Activated CD4-positive, CD25-positive, alpha-beta regulatory T cell (primary cell): Measurements from ENCODE around the gene PAFAH2.
A peak's percentile ranks its signal among the peaks of the same experiment; 100 is the strongest.

ENCODE experiments used
- DNase-seq, 4 experiments: peaks; one replicate each; lab custom pipeline; 2025; lab: John Stamatoyannopoulos, UW

The PAFAH2 gene

DNA sequence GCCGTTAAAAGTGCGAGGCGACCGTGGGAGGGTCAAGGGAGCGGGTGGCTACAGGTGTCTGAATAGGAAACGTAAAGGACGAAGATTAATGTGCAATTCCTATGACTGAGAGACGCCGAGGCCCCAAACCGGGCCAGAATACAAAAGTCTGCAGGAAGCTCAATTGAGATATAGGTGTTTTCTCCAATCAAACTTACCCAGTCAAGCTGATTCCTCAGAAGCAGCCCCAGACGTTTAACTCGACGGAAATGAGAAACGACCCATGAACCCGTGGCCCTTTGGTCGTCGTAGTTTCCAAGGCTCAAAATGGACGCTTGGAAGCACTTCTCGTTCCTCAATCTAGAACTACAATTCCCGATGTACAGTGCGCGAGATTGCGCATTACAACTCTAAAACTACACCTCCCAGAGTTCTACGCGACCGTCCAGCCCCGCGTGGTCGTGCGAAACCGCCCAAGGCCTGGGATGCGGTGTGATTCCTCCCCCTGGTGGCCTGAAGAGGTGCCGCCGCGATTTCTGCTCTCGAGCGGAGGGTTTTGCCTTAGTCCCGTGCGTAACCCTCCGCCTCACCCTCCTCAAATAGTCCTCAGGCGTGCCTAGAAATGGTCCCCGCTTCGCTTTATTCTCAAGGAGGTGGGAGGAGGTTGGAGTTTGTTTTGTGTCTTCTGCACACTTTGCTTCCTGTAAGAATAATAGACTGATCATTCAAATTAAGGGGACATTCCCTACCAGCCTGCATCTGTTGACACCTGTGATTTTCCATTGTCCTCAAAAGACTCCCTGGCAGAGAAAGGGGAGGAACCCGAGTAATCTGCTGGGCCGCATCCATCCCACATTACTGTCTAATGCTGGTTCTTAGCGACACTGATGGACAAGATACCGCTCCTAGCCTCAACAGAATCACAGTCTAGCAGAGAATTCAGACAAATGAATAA is at the start of gene PAFAH2:
TSS of gene PAFAH2 (minus strand) at position 236 of the 934 bp plus-strand sequence. CDS start 7,247 bp downstream, outside the sequence.
- DNase-seq: peak; percentile 90 to 96 (median 91)

DNA sequence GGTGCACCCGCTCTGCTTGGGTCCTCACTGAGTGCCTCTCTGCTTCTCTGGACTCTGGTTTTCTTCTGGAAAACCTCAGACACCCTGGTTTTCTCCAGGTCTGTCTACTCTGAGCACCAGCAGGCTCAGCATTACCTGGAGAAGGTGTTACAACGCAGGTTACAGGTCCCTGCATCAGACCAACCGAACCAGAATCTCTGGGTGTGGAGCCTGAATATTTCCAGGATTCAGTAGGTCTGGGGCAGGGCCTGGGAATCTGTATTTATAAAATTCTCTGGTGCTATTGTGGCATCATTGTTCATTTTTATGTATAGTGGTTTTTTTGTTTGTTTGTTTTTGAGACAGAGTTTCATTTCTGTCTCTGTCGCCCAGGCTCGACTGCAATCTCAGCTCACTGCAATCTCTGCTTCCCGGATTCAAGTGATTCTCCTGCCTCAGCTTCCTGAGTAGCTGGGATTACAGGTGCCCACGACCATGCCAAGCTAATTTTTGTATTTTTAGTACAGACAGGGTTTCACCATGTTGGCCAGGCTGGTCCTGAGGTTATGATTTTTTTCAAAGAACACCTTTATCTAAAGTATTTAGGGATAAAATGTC is 49.5 kb upstream of the PAFAH2 start:
- DNase-seq: no peak

DNA sequence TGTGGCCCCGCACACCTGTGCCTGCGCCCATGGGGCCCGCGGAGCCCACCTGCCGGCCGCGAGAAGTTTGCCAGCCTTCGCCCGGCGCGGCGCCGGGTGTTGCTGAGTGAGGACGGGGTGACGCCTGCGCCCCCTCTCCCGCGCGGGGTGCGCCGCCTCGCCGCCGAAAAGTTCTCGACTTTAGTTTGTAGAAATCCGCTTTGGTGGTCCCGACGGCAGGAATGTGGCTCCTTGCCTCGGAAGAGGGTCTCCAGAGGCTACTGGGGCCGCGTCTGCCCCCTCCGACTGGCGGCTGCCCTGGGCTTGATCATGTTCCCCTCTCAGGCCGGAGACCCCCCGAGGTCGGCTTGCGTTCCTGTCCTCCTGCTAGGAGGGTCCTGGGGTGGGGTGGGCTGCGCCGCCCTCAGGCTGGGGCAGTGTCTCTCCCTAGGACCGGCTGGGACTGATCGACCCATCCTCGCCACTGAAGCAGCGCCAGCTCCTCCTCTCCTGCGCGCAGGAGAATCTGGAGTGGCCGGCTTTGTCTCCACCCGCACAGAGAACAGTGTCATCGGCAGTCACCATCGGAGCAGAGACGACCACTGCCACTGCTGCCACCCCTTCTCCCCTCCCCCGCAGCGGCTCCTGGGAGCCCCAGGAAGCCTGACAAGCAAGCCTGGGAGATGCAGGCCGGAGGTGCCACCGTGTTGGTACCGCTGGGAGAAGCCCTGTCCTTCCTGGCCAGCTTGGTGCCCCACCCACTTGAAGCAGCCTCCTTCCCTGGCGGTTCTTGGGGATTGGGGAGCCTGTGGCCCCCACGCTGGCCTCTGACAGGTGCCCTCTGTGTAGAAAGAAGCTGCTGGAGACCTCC is 48.6 kb upstream of the PAFAH2 start:
- no peak for DNase-seq

DNA sequence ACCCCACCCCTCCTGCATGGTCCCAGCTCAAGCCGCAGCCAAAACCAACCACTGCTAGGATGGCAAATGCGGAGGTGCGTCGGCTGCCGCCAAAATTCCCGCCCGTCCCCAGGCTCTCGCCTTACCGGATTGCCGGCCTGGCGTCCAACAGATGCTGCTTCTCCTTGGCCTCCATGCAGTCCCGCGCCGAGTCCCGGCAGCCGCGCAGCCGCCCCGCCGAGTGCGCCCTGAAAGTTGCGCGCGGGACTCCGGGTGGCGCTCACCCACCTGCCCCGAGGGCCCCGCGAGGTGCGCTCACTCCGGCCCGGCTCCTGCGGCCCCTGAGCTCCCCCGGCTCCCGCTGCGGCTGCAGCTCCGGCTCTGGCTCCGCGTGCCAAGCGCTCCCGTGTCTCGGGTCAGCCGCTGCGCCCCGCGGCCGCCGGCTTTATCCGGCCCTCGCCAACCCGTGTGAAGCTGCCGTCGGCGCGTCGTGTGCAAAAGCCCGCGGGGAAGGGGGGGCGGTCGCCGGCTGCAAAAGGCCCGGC is 47.9 kb upstream of the PAFAH2 start, which contains the start of gene SLC30A2:
TSS of gene SLC30A2 (minus strand) at position 397 of the 524 bp plus-strand sequence. CDS start at position 175, 222 bp downstream.
- DNase-seq: no peak

DNA sequence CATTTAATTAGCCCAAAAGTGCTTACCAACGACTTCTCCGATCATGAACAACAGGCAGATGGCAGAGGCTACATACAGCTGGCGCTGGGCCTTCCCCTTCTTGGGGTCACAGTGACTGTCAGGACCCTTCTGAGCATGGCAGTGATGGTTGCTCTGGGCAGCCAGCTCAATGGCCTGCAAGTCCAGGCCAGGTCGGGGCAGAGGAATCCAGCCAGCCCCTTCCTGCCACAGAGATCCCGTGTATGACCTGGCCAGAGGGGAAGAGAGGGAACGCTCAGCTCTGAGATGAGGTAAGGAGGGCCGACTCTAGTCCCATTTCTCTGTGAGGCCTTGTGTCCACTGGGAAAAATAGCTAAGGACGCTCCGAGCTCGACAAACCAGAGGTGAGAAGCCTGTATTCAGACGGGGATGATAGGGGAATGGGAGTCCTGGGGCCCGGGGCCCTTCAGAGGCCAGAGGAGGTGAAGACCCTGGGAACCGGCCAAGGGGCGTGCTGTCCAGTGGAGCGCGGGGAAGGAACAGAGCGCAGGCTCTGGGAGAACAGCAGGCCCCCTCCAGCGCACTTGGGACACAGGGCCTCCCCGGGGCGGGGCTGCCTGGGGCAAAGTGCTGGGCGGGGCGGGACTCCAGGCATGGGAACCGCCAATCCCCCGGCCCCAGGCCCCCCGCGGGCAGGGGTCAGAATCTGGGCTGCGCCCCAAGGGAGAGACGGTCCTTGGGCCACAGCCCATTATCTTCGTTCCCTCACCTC is 47.3 kb upstream of the PAFAH2 start:
- no peak for DNase-seq

DNA sequence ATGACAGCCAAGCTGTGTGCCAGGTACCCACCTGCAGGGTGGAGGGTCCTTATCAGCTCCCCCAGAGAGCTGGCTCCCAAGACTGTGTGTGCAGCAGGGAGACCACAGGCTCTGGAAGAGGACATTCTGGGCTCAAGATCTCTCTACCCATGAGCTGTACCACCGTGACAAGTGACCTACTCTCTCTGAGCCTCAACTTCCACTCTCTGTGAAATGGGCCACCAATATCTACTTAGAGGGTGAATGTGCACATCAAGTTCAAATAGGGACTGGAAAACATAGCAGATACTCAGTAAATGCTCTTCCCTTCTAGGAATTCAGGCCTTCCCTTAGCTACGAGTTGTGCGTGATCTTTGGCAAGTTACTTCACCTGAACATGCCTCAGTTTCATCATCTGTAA is 46.6 kb upstream of the PAFAH2 start:
- no peak for DNase-seq

DNA sequence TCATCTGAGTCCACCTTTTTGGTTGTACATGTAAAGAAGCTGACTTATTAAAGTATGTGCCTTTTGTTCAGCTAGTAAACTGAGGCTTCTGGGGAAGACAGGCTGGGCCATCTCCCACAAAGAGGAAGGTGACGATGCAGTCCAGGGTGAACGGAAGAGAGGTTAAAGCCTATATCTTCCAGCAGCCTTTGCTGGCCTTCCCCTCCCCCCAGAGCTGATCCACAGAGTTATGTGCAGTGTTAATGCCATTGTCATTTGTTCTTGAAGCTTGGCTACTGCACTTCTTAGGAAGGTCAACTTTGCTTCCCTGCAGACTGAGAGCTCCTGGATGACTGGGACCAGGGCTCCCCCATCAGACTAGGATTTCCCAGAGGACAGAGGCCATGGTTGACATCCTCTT is 45.9 kb upstream of the PAFAH2 start:
- no peak for DNase-seq

DNA sequence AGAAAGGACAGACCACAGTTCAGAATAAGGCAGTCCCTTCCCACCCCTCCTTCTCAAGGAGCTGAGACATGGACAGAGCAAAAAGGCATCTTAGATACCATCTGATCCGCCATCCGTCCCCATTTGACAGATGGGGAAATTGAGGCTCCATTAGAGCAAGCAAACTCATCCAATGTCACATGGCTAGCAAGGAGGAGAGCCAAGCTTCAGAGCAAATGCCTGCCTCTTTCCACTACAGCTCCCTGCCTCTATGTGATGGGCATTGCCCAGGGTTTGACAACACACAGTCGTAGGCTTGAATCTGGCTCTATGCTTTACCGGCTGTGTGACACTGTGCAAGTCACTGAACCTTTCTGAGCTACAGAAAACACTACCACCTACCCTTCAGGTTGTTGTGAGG is 44.1 kb upstream of the PAFAH2 start:
- no peak for DNase-seq

DNA sequence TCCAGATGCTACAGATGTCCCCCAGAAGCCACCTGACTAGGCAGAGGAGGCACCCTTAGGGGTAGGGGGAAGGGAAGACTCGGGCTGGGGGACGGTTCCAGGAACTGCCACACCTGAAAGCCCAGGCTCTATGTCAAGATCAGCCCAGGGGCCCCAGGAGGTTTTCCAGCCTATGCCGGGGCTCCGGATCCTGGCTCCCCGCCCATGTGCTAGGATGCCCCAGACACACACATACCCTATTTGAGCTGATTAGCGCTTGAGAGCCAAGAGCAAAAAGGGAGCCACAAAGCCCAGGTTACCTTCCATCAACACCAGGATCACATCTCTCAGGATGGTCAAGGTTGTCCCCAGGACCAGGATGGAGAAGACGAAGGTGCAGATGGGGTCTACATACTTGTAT is 43.5 kb upstream of the PAFAH2 start:
- DNase-seq: no peak

DNA sequence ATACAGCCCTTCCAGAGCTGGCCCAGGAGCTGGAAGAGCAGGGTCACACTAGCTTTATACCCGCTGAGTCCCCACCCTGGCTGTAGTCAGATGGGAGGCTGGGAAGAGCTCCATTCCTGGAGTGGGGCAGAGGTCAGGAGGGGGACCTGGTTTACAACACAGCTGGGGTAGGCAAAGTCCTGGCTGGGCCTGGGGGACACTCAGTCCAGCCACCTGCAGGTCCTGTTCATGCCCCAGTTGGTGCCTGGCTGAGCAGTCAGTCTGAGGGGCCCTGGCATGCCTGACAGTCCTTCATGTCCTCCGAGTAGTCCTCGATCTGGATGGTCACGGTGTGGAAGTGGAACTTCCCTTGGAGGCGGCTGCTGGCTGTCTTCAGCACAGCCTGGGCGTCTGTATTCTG is 41.0 kb upstream of the PAFAH2 start:
- no peak for DNase-seq

DNA sequence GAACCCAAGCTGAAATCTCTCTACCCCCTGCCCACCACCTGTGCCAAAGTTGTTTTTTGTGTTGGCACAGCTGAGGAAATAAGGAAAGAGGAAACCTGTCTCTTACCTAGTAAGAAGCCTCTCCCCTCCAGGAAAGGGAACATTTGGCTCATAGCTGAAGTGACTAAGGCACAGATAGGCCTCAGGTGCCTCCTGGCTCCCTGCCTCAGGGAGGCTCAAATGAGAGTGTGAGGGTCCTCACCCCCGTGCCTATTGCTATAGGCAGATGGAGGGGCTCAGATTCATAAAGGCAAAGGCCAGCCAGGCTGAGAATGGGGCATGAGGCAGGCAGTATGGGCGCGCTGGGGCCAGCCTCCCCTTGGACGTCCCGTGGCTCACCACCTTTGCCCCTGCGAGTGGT is 40.6 kb upstream of the PAFAH2 start:
- DNase-seq: no peak

DNA sequence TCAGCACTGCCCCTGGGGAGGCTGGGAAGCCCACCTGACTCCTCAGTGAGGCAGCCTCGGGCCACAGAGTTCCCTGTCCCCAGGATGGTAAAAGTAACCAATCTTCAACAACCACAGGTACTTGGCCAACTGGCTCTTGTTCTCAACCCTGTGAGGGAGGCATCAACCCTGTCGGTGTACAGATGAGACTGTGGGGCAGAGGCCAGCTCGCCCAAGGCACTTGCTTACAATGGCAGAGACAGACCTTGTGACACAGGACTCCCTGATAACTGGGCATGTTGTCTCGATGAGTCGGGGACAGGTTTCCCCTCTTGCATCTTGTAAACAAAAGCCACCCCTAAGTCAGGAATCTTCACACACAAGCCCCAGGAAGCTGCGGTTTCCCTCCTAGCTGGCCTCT is 40.0 kb upstream of the PAFAH2 start:
- DNase-seq: no peak

DNA sequence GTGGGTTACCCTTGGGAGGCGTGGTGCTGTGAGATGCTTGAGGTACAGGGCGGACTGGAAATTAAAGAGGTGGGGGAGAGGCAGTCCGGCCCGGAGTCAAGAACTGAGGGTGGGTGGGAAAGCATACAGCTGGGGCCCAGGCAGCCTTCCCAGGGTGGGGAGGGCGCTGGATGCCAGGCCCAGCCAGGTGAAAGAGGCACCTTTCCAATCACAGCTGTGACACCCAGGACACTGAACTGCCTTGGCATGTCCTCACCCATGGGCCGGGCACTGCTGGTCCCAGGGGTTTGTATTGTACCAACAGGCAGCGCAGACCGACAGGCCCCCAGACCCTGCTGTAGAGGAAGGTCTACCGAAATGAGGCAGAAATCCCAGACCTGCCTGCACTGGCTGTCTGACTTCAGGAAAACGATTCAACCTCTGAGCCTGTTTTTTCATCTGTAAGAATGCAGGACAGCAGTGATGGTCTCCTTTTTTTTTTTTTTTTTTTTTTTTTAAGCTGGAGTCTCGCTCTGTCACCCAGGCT is 39.0 kb upstream of the PAFAH2 start:
- no peak for DNase-seq

DNA sequence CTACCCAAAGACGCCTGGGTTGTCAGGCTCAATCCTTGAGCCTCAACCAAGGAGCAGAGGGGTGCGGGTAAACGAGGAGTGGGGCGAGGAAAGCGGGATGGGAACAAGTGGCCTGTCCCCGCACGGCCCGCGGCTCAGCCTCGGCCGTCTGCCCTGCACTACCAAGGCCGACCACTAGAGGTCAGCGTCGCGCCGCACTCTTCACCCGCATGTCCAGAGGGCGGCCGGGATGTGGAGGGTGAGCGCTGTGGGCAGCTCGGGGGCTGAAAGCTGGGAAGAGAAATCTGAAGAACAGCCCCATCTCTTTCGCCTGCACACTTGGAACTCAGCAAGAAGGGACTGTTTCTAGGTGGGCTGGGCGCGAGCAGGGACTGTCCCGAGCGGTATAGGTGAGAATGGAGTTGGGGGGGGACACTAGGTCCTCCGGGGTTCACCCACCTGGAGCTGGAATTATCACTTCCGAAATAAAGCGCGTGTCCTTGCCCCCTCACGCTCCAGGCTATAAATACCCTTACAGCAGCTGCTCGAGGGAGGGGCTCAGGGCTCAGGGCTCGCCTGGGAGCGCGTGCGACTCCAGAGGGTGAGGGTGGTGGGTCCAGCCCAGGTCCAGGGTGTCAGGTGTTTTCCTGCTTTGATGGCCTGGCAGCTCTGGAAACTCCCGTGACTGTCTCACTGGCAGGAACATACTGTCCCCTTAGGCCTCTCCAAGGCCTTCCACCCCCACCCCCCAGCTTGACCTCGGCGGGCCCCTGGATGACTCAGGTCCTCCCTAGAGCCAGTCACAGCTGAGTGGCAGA is 38.3 kb upstream of the PAFAH2 start:
- peak; percentile 48 to 78 (median 62) for DNase-seq

DNA sequence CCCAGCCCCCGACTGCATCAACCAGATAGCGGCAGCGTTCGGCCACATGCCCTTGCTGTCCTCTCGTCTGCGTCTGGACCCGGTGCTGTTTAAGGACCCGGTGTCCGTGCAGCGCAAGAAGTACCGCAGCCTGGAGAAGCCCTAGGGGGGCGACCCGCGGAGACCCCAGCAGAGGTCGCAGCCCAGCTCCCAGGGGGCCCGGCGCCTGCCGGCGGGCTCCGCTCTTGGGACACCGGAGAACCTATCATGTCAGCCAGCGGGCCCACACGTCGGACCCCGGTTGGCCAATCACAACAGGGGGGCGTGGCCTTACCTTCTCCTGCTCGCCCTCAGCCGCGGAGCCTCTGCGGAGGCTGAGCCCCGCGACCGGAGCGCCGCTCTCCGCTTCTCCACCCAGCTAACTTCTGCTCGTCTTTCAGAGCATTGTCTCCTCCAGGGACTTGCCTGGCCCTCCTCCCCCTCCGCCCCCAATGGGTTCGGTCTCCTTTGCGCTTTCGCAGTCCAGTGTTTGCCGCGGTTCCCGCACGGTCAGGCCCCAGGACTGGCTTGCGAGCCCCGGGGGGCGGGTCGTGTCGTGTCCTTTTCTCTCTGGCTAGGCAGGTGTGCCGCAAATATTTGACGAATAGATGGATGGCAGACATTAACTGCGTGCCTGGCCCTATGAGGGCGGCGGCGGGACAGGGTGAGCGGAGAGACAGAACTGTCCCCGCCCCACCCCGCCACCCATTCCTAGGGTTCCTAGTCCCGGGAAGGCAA is 37.5 kb upstream of the PAFAH2 start:
- DNase-seq: peak; percentile 72 to 86 (median 81)

DNA sequence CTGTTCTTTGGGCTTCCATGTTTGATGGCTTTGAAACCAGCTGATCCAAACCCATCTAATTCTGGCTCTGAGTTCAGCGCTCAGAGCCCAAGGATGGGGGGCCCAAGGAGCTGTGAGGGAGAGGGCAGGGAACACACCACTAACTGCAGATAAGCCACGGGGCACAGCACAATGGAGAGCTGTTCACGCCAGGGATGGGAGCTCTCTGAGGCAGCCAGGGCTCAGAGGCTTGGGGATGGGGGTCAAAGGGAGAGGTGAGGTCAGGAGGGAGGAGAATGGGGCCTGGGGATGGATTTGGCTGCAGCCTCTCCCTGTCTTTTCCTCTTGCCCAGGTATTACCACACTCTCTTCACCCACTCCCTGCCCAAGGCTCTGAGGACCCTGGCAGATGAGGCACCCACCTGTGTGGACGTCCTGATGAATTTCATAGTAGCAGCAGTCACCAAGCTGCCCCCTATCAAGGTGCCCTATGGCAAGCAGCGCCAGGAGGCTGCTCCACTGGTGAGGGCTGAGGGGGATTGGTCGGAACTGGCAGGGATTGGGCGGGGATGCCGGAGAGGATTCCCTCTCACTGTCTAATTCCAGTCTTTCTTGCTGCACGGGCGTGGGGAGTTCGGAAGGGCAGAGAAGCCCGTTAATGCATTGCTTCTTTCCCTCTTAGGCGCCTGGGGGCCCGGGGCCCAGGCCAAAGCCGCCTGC is 36.8 kb upstream of the PAFAH2 start:
- no peak for DNase-seq

DNA sequence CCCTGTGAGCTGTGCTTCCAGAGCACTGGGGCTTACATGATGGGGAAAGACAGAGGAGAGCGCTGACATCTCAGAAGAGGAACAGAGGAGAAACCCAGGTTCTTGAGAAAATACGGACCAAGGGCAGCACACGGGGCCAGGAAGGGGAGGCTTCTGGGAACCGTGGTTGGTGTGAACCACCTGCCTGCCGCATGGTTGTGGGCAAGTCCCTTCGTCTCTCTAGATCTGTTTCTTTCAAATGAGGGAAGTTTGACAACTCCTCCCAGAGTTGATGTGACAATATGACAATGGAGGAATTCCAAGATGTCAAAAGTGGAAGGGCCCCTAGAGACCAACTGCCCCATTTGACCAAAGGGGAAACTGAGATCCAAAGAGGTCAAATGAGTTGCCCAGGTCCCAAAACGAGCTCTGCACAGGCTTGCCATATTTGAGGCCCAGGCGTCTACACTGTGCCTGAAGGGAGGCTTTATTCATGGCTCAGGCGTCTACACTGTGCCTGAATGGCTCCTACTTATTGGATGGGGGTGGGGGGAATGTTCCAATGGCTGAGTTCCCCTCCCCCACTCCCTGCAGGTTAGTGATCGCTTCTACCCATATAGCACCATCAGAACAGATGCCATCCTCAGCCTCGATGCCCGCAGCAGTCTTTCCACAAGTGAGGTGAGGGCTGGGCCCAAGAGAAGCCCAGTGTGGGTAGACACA is 34.9 kb upstream of the PAFAH2 start:
- no peak for DNase-seq

DNA sequence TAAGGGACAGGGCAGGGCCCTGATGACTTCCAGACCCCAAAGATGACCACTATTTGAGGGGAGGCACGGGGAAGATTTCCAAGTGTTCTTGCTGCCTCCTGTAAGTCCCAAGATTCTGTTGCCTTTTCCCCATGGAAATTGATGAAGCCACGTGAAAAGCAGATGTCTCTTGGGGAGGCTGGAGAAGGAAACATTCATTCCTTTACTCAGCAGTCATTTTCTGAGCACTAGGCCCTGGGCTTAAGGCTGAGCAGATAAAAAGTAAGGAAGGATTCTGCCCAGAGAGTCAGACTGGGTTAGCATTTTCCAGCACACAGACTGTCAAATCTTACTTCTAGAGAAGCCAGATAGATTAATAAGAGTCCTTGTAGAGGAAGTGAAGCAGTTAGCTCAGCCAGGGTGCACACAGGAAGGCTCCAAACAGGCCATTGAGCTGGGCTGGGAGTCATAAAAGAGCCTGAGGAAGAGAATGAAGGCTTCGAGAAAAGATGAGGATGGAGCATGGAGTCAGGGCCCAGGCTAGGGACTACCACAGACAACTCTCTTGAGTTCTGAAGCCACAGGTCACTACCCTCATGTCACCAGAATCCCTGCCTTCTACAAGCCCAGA is 33.9 kb upstream of the PAFAH2 start:
- DNase-seq: no peak
